ENCODE data around the gene SLMAP. TPM values are rescaled to one million over a fixed set of nuclear protein-coding genes. Genes with fewer than 3 reads are reported as not detected.
"Not testable (repeated sequence)": the region's sequence is repeated elsewhere in the genome, so short reads cannot be mapped to it uniquely, and the experiment has no call there.

The SLMAP gene
- total and polyA plus RNA-seq, 2 experiments from 2014 or later, result 32.1 to 73.0 TPM

GRCh38 chr3:57877116-57877515 is 121.0 kb downstream of the SLMAP start:
- Histone ChIP-seq H3K9me2 (ENCODE audit: insufficient read depth) (no peaks in the 10 kb centered on the region), H3K79me2 (replicated peaks; ENCODE audit: insufficient read depth) (0 out of 2 replicates have a peak, but pooled peaks cover 3% of the 10 kb centered on the region), H3K27ac (ENCODE audit: low read depth) (no peak overlapping the region), H3K36me3 (ENCODE audit: insufficient read depth) (no peaks in the 10 kb centered on the region; the same call in 1 of the 2 replicates), H4K20me1 (replicated peaks; ENCODE audit: insufficient read depth) (no peaks in the 10 kb centered on the region), H2AFZ (no peak overlapping the region), H3K4me1 (ENCODE audit: insufficient read depth) (no peaks in the 10 kb centered on the region), H3K4me3 (no peak overlapping the region), H3K27me3 (ENCODE audit: insufficient read depth) (no peaks in the 10 kb centered on the region), H3F3A (replicated peaks; ENCODE audit: low read depth) (no peaks in the 10 kb centered on the region), H3K4me2 (no peak overlapping the region)
- Mint-ChIP-seq H3K4me3 (no peak overlapping the region), H3K27me3 (ENCODE audit: insufficient read depth, low read depth, poor library complexity) (no peaks in the 10 kb centered on the region), H3K36me3 (ENCODE audit: low read depth) (no peaks in the 10 kb centered on the region), H3K27ac (no peak overlapping the region), H3K9me3 (no peaks in the 10 kb centered on the region), H3K4me1 (peaks cover 1% of the 10 kb centered on the region; the same call in 2 of the 3 replicates)
- no peak for DNase-seq (ENCODE audit: low spot score)
- TF ChIP-seq EZH2 (IDR thresholded peaks at IDR 0.05; ENCODE audit: low read depth, unreplicated experiment) (no peak), NANOG (IDR thresholded peaks at IDR 0.05; ENCODE audit: borderline replicate concordance) (no peak), ZNF114 (CRISPR knock-in tag; IDR thresholded peaks at IDR 0.05) (no peak), CREB1 (CRISPR knock-in tag; IDR thresholded peaks at IDR 0.05; ENCODE audit: low read depth) (no peak), ZNF331 (CRISPR knock-in tag; IDR thresholded peaks at IDR 0.05; ENCODE audit: low read depth) (no peak), JUNB (IDR thresholded peaks at IDR 0.05; ENCODE audit: unreplicated experiment) (no peak), EZH2phosphoT487 (IDR thresholded peaks at IDR 0.05; ENCODE audit: unreplicated experiment) (no peak)
- TF ChIP-seq, protein P1, sequence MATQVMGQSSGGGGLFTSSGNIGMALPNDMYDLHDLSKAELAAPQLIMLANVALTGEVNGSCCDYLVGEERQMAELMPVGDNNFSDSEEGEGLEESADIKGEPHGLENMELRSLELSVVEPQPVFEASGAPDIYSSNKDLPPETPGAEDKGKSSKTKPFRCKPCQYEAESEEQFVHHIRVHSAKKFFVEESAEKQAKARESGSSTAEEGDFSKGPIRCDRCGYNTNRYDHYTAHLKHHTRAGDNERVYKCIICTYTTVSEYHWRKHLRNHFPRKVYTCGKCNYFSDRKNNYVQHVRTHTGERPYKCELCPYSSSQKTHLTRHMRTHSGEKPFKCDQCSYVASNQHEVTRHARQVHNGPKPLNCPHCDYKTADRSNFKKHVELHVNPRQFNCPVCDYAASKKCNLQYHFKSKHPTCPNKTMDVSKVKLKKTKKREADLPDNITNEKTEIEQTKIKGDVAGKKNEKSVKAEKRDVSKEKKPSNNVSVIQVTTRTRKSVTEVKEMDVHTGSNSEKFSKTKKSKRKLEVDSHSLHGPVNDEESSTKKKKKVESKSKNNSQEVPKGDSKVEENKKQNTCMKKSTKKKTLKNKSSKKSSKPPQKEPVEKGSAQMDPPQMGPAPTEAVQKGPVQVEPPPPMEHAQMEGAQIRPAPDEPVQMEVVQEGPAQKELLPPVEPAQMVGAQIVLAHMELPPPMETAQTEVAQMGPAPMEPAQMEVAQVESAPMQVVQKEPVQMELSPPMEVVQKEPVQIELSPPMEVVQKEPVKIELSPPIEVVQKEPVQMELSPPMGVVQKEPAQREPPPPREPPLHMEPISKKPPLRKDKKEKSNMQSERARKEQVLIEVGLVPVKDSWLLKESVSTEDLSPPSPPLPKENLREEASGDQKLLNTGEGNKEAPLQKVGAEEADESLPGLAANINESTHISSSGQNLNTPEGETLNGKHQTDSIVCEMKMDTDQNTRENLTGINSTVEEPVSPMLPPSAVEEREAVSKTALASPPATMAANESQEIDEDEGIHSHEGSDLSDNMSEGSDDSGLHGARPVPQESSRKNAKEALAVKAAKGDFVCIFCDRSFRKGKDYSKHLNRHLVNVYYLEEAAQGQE (IDR thresholded peaks at IDR 0.05; ENCODE audit: unreplicated experiment), result no peak
- TF ChIP-seq, protein P2, sequence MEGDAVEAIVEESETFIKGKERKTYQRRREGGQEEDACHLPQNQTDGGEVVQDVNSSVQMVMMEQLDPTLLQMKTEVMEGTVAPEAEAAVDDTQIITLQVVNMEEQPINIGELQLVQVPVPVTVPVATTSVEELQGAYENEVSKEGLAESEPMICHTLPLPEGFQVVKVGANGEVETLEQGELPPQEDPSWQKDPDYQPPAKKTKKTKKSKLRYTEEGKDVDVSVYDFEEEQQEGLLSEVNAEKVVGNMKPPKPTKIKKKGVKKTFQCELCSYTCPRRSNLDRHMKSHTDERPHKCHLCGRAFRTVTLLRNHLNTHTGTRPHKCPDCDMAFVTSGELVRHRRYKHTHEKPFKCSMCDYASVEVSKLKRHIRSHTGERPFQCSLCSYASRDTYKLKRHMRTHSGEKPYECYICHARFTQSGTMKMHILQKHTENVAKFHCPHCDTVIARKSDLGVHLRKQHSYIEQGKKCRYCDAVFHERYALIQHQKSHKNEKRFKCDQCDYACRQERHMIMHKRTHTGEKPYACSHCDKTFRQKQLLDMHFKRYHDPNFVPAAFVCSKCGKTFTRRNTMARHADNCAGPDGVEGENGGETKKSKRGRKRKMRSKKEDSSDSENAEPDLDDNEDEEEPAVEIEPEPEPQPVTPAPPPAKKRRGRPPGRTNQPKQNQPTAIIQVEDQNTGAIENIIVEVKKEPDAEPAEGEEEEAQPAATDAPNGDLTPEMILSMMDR (conservative IDR thresholded peaks at IDR 0.05; ENCODE audit: low read depth in 2 of 2), result no peak
- TF ChIP-seq, protein P3, sequence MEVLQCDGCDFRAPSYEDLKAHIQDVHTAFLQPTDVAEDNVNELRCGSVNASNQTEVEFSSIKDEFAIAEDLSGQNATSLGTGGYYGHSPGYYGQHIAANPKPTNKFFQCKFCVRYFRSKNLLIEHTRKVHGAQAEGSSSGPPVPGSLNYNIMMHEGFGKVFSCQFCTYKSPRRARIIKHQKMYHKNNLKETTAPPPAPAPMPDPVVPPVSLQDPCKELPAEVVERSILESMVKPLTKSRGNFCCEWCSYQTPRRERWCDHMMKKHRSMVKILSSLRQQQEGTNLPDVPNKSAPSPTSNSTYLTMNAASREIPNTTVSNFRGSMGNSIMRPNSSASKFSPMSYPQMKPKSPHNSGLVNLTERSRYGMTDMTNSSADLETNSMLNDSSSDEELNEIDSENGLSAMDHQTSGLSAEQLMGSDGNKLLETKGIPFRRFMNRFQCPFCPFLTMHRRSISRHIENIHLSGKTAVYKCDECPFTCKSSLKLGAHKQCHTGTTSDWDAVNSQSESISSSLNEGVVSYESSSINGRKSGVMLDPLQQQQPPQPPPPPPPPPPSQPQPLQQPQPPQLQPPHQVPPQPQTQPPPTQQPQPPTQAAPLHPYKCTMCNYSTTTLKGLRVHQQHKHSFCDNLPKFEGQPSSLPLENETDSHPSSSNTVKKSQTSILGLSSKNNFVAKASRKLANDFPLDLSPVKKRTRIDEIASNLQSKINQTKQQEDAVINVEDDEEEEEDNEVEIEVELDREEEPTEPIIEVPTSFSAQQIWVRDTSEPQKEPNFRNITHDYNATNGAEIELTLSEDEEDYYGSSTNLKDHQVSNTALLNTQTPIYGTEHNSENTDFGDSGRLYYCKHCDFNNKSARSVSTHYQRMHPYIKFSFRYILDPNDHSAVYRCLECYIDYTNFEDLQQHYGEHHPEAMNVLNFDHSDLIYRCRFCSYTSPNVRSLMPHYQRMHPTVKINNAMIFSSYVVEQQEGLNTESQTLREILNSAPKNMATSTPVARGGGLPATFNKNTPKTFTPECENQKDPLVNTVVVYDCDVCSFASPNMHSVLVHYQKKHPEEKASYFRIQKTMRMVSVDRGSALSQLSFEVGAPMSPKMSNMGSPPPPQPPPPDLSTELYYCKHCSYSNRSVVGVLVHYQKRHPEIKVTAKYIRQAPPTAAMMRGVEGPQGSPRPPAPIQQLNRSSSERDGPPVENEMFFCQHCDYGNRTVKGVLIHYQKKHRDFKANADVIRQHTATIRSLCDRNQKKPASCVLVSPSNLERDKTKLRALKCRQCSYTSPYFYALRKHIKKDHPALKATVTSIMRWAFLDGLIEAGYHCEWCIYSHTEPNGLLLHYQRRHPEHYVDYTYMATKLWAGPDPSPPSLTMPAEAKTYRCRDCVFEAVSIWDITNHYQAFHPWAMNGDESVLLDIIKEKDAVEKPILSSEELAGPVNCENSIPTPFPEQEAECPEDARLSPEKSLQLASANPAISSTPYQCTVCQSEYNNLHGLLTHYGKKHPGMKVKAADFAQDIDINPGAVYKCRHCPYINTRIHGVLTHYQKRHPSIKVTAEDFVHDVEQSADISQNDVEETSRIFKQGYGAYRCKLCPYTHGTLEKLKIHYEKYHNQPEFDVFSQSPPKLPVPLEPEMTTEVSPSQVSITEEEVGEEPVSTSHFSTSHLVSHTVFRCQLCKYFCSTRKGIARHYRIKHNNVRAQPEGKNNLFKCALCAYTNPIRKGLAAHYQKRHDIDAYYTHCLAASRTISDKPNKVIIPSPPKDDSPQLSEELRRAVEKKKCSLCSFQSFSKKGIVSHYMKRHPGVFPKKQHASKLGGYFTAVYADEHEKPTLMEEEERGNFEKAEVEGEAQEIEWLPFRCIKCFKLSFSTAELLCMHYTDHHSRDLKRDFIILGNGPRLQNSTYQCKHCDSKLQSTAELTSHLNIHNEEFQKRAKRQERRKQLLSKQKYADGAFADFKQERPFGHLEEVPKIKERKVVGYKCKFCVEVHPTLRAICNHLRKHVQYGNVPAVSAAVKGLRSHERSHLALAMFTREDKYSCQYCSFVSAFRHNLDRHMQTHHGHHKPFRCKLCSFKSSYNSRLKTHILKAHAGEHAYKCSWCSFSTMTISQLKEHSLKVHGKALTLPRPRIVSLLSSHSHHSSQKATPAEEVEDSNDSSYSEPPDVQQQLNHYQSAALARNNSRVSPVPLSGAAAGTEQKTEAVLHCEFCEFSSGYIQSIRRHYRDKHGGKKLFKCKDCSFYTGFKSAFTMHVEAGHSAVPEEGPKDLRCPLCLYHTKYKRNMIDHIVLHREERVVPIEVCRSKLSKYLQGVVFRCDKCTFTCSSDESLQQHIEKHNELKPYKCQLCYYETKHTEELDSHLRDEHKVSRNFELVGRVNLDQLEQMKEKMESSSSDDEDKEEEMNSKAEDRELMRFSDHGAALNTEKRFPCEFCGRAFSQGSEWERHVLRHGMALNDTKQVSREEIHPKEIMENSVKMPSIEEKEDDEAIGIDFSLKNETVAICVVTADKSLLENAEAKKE (CRISPR knock-in tag; IDR thresholded peaks at IDR 0.05), result no peak
- no peak for ATAC-seq

GRCh38 chr3:57884436-57884835 is 128.3 kb downstream of the SLMAP start:
- H4K20me1 ChIP-seq (replicated peaks; ENCODE audit: insufficient read depth); H3K9me2 ChIP-seq (ENCODE audit: insufficient read depth); H3K27ac ChIP-seq (ENCODE audit: low read depth); H3K36me3 ChIP-seq (ENCODE audit: insufficient read depth); H3K27me3 Mint-ChIP-seq (ENCODE audit: insufficient read depth, low read depth, poor library complexity); H2AFZ ChIP-seq; H3K4me3 ChIP-seq; H3K4me1 ChIP-seq (ENCODE audit: insufficient read depth); H3K4me2 ChIP-seq; H3K27me3 ChIP-seq (ENCODE audit: insufficient read depth); DNase-seq (ENCODE audit: low spot score); H3K9me3 Mint-ChIP-seq; H3K79me2 ChIP-seq (replicated peaks; ENCODE audit: insufficient read depth); H3K4me3 Mint-ChIP-seq; ATAC-seq; H3F3A ChIP-seq (replicated peaks; ENCODE audit: low read depth); H3K4me1 Mint-ChIP-seq: not testable (repeated sequence)
- peaks cover 16% of the 10 kb centered on the region for H3K36me3 Mint-ChIP-seq (ENCODE audit: low read depth)
- H3K27ac Mint-ChIP-seq, result peak overlapping the region; percentile 33; the same call in 1 of the 2 replicates
